RWPE2 (cell line): ENCODE results near the gene TOPBP1.
A peak's percentile ranks its signal among the peaks of the same experiment; 100 is the strongest.

Experiments used
- ATAC-seq: fragments of 200-7000 bp; cut with Tn5 transposase; 3 replicates; pipeline ENCODE4 v1.9.1; 2021; ENCODE audit warnings: low read depth
- DNase-seq: peaks from one replicate; pipeline ENCODE4 v3.0.0-alpha.2; 2020; ENCODE audit warnings: low spot score
- H3K27ac ChIP-seq: fragments of 450-650 bp; 2 replicates; pipeline ENCODE4 v1.5.1; 2017; ENCODE audit warnings: mild to moderate bottlenecking; ENCODE audit not compliant: poor library complexity, severe bottlenecking
- H3K27me3 ChIP-seq: fragments of 250-450 bp; sonication (Bioruptor Pico); 2 replicates; pipeline ENCODE4 v1.5.1; 2021; ENCODE audit warnings: mild to moderate bottlenecking, moderate library complexity; ENCODE audit not compliant: insufficient read depth, poor library complexity, severe bottlenecking
- H3K36me3 ChIP-seq: fragments of 250-450 bp; sonication (Bioruptor Pico); 2 replicates; pipeline ENCODE4 v1.5.1; 2020; ENCODE audit warnings: low read depth, mild to moderate bottlenecking, moderate library complexity
- H3K4me1 ChIP-seq: fragments of 250-450 bp; sonication (Bioruptor Pico); 2 replicates; pipeline ENCODE4 v1.5.1; 2021; ENCODE audit warnings: mild to moderate bottlenecking, moderate library complexity; ENCODE audit not compliant: insufficient read depth, poor library complexity, severe bottlenecking
- H3K4me3 ChIP-seq: fragments of 250-450 bp; sonication (Bioruptor Pico); 2 replicates; pipeline ENCODE4 v1.5.1; 2021; ENCODE audit warnings: mild to moderate bottlenecking, moderate library complexity; ENCODE audit not compliant: severe bottlenecking
- H3K9me3 ChIP-seq: fragments of 250-450 bp; sonication (Bioruptor Pico); 2 replicates; pipeline ENCODE4 v1.5.1; 2021; ENCODE audit warnings: mild to moderate bottlenecking, moderate library complexity; ENCODE audit not compliant: severe bottlenecking
- CTCF ChIP-seq: fragments of 450-650 bp; IDR thresholded peaks from one replicate; pipeline ENCODE4 v1.5.1; 2017; ENCODE audit warnings: mild to moderate bottlenecking, moderate library complexity; ENCODE audit not compliant: poor library complexity, severe bottlenecking

Gene TOPBP1

GRCh38 chr3:133661454-133662277 is at the start of gene TOPBP1:
TOPBP1 (minus strand) TSS chr3:133661941; CDS start chr3:133661127, 814 bp downstream.
- peaks cover 44% of the 10 kb centered on the region for H3K36me3 ChIP-seq
- no peaks in the 10 kb centered on the region for H3K9me3 ChIP-seq
- peak within 1 kb of the TSS; percentile 55 for H3K27ac ChIP-seq
- H3K27me3 ChIP-seq = no peaks in the 10 kb centered on the region
- H3K4me1 ChIP-seq = peaks cover 15% of the 10 kb centered on the region
- H3K4me3 ChIP-seq = peak within 1 kb of the TSS; percentile 84
- TF ChIP-seq CTCF = no peak
- ATAC-seq = peak; percentile 86
- DNase-seq = peak; percentile 77

GRCh38 chr3:133711013-133711412 is 49.3 kb upstream of the TOPBP1 start:
- Histone ChIP-seq H3K4me1 (no peaks in the 10 kb centered on the region), H3K9me3 (no peaks in the 10 kb centered on the region), H3K36me3 (no peaks in the 10 kb centered on the region), H3K4me3 (no peak overlapping the region), H3K27me3 (peaks cover 11% of the 10 kb centered on the region), H3K27ac (no peak overlapping the region)
- ATAC-seq (no peak), DNase-seq (no peak)
- no peak for TF ChIP-seq CTCF

- no peak for TF ChIP-seq CTCF
- Histone ChIP-seq H3K36me3 (no peaks in the 10 kb centered on the region), H3K4me3 (no peak overlapping the region), H3K4me1 (no peaks in the 10 kb centered on the region), H3K27ac (no peak overlapping the region), H3K27me3 (peaks cover 11% of the 10 kb centered on the region), H3K9me3 (no peaks in the 10 kb centered on the region)
- no peak for DNase-seq
- ATAC-seq = no peak
These were observed 47.5 kb upstream of the TOPBP1 start for GRCh38 chr3:133709139-133709750.

- Histone ChIP-seq H3K4me3 (no peak overlapping the region), H3K27me3 (peaks cover 11% of the 10 kb centered on the region), H3K9me3 (no peaks in the 10 kb centered on the region), H3K4me1 (no peaks in the 10 kb centered on the region), H3K27ac (no peak overlapping the region), H3K36me3 (no peaks in the 10 kb centered on the region)
- DNase-seq (no peak), ATAC-seq (no peak)
- TF ChIP-seq CTCF = no peak
These were observed 44.3 kb upstream of the TOPBP1 start for GRCh38 chr3:133706033-133706432.

GRCh38 chr3:133703915-133704314 is 42.2 kb upstream of the TOPBP1 start:
- no peaks in the 10 kb centered on the region for H3K36me3 ChIP-seq
- no peaks in the 10 kb centered on the region for H3K4me1 ChIP-seq
- no peak overlapping the region for H3K27ac ChIP-seq
- peaks cover 5% of the 10 kb centered on the region for H3K27me3 ChIP-seq
- no peak overlapping the region for H3K4me3 ChIP-seq
- no peak for TF ChIP-seq CTCF
- ATAC-seq = no peak
- DNase-seq = no peak
- H3K9me3 ChIP-seq = no peaks in the 10 kb centered on the region
